NCI-H510A (cell line): ENCODE data around the gene IL25.
A peak's percentile ranks its signal among the peaks of the same experiment; 100 is the strongest.
"Not testable (repeated sequence)": the region's sequence is repeated elsewhere in the genome, so short reads cannot be mapped to it uniquely, and the experiment has no call there.

Experiments
- DNase-seq: peaks from one replicate; lab custom pipeline; 2025; lab: John Stamatoyannopoulos, UW

Gene IL25

GRCh38 chr14:23389871-23390270 lies 17.3 kb downstream of the IL25 start:
- not testable (repeated sequence) for DNase-seq

- DNase-seq: no peak
These were observed 20.0 kb downstream of the IL25 start for GRCh38 chr14:23392613-23393012.

- no peak for DNase-seq
These were observed 23.5 kb downstream of the IL25 start for GRCh38 chr14:23396126-23396525.

- DNase-seq: no peak
These were observed 24.3 kb downstream of the IL25 start for GRCh38 chr14:23396781-23397407.

GRCh38 chr14:23398348-23398747 lies 25.7 kb downstream of the IL25 start:
- DNase-seq: peak; percentile 62

GRCh38 chr14:23399136-23399535 lies 26.5 kb downstream of the IL25 start:
- DNase-seq: no peak

GRCh38 chr14:23399591-23399990 lies 27.0 kb downstream of the IL25 start:
- DNase-seq: no peak

GRCh38 chr14:23400496-23401149 lies 28.0 kb downstream of the IL25 start:
- DNase-seq: not testable (repeated sequence)

- DNase-seq: no peak
These were observed 28.7 kb downstream of the IL25 start for GRCh38 chr14:23401291-23401690.

GRCh38 chr14:23402296-23403138 lies 29.9 kb downstream of the IL25 start:
- DNase-seq: no peak

- DNase-seq: no peak
These were observed 30.5 kb downstream of the IL25 start for GRCh38 chr14:23403139-23403438.

GRCh38 chr14:23403908-23404307 lies 31.3 kb downstream of the IL25 start:
- DNase-seq: no peak

GRCh38 chr14:23404331-23404900 lies 31.8 kb downstream of the IL25 start:
- DNase-seq: no peak

- DNase-seq: no peak
These were observed 32.5 kb downstream of the IL25 start for GRCh38 chr14:23405096-23405495.

- no peak for DNase-seq
These were observed 33.0 kb downstream of the IL25 start for GRCh38 chr14:23405516-23406025.

- DNase-seq: no peak
These were observed 33.6 kb downstream of the IL25 start for GRCh38 chr14:23406244-23406643.

GRCh38 chr14:23406725-23407355 lies 34.2 kb downstream of the IL25 start:
- DNase-seq: no peak

- no peak for DNase-seq
These were observed 35.1 kb downstream of the IL25 start, which contains the start of gene MYH6 for GRCh38 chr14:23407516-23408306. Gene MYH6, minus strand, starts transcription at chr14:23408273. Its CDS starts 1,050 bp downstream, at chr14:23407223.

GRCh38 chr14:23408307-23408630 lies 35.7 kb downstream of the IL25 start:
- no peak for DNase-seq

GRCh38 chr14:23409475-23409874 lies 36.9 kb downstream of the IL25 start:
- no peak for DNase-seq

GRCh38 chr14:23409966-23410635 lies 37.5 kb downstream of the IL25 start:
- DNase-seq: no peak
